Islet precursor cell (in vitro differentiated cells): ENCODE data around the gene EVA1B.
A peak's percentile ranks its signal among the peaks of the same experiment; 100 is the strongest.

ENCODE experiments used
- DNase-seq: peaks from one replicate; pipeline ENCODE4 v3.0.0-alpha.2; 2018

EVA1B gene

GRCh38 chr1:36307601-36308330 is 15.7 kb downstream of the EVA1B start:
- DNase-seq: no peak

DNA sequence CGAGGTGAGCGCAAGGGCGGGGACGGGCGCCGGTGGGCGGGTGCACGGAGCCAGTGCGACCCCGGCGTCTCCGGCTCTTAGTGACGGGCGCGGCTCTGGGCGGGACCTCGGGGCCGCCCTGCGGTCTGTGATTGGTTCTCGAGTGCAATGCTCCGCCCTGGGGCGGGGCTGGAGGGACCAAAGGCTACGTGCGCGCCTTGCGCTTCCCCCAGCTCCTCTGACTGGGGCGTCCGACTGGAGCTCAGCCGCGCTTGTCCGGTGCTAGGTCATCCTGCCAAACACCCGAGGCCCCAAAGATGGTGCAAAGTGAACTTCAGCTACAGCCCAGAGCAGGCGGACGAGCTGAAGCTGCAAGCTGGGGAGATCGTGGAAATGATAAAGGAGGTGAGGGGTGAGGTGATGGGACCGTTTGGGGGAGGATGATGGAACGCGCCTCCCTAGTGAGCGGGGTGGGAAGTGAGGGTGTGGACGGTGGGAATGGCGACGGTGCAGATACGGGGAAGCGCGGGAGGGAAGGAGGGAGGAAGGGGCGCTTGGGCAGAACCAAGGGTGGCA is 16.5 kb downstream of the EVA1B start:
- peak; percentile 98 for DNase-seq

DNA sequence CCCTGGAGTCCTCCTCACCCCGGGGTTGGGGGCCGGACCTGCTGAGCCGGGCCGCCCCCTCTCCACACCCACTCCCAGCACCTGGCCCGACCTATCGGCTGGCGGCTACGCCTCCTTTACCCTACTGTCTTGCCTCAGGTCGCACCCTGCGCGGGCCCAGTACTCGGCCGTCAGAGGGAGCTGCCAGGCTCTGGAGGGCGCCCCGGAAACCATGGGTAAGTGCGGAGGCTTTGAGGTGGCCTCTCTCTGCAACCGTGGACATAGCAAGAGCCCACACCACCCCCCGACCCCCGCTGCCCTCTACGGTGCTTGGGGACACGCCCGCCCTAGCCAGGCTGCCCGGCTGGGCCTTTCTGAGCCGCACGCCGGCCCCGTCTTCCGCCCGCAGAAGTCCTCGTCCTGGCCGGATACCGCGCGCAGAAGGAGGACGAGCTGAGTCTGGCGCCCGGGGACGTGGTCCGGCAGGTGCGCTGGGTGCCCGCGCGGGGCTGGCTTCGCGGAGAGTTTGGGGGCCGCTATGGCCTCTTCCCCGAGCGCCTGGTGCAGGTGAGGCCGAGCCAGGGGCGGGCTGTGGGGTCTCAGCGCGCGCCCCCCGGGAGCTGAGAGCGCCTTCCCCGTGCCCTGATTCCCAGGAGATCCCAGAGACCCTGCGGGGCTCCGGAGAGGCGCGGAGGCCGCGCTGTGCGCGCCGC is 17.1 kb downstream of the EVA1B start, which contains the start of gene SH3D21:
TSS of gene SH3D21 (plus strand) at position 159 of the 692 bp plus-strand sequence. CDS start at position 212, 53 bp downstream.
- DNase-seq: peak; percentile 87

DNA sequence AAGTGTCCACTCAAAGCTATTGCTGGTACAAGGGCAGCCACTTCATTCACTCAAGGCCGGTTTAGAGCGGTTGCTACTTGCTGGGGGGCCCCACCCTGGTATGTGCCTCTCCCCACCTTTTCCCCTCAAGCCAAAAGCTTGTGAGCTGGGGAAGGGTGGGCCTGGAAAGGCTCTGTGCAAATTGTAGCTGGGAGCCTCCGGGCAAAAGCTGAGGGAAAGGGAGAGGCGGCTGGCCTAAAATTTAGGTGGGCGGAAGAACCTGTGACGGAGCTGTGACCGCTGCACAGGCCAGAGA is 17.6 kb downstream of the EVA1B start:
- DNase-seq: no peak

GRCh38 chr1:36304970-36305914 is 18.2 kb downstream of the EVA1B start:
- no peak for DNase-seq

DNA sequence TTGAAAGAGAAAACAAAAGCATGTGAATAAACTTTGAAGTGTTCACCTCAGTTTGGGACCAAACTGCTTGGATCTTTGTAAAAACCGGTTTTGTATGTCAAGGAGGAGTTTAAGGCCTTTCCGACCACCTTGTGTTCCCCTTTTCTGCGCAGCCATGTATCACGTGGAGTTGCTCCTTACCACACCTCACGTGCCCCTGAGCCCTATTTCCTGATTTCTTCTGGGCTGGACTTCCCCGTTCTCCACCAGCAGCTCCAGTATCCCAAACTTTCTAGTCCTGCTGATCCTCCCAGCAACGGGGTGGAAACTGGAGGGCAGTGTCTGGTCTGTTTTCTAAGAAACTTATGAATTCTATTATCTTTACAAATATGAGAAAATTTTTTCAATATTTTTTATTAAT is 18.9 kb downstream of the EVA1B start:
- DNase-seq: no peak

- no peak for DNase-seq
These were observed 19.6 kb downstream of the EVA1B start for GRCh38 chr1:36303650-36304360.

DNA sequence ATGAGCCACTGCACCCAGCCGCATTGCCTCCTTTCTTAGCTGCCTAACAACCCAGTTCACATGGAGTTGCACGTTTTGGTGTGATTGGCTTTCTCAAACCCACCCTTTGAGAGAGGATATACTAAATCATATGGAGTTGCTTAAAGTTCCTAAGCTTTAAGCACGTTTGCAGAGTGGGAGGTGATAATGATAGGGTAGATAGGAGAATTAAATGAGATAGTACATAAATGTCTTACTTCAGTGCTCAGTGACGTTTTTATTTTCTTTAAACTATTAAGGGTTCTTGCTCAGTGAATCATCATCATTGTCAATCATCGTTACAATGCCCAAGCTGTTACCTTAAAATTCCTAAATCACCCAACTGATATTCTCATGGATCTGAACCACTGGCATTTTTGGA is 20.2 kb downstream of the EVA1B start:
- no peak for DNase-seq

- no peak for DNase-seq
These were observed 22.2 kb downstream of the EVA1B start for GRCh38 chr1:36301220-36301619.

DNA sequence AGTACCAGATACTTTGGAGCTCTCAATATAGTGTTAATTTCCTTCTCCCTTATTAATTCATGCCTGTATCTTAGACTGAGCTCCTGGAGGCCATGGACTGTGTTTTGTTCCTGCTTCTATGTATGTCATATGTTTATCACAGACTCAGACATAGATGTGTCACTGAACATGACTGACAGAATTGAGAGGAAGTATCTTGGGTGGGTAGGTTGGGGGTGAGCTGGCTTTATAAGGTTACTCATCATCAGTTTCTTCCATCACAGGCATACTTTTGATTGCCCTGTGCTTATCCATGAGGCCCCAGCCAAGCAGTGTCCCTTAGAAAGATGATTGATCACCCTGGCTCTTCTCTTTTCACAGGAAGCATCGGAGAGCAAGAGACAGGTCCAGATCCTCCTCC is 22.9 kb downstream of the EVA1B start:
- DNase-seq: no peak

DNA sequence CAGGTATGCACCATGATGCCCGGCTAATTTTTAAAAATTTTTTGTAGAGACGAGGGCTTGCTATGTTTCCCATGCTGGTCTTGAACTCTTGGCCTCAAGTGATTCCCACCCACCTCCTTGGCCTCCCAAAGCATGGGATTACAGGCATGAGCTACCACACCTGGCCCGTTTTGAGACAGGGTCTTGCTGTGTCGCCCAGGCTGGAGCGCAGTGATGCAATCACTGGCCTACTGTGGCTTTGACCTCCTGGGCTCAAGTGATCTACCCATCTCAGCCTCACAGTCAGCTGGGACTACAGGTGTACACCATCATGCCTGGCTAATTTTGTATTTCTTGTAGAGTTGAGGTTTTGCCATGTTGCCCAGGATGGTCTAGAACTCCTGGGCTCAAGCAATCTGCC is 24.8 kb downstream of the EVA1B start:
- DNase-seq: no peak

- DNase-seq: no peak
These were observed 26.4 kb downstream of the EVA1B start for GRCh38 chr1:36297062-36297461.

GRCh38 chr1:36295390-36295789 is 28.1 kb downstream of the EVA1B start:
- no peak for DNase-seq

DNA sequence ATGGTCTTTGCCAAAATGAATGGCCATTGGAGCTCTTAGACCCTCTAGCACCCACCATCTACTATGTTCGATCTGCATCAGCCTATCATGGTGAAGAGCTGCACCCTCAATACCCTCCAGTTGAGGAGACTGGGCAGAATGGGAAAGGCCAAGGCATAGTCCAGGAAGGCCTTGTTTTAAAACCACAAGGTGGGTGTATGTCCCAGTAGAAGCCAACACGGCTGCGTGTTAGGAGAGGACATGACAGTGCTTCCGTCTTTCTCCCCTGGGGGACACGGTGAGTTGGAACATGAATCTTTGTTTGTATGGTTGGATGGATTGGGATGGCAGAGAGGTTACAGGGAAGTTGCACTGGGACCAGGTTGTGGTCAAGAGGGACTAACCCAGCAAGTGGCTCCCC is 35.9 kb downstream of the EVA1B start:
- no peak for DNase-seq

DNA sequence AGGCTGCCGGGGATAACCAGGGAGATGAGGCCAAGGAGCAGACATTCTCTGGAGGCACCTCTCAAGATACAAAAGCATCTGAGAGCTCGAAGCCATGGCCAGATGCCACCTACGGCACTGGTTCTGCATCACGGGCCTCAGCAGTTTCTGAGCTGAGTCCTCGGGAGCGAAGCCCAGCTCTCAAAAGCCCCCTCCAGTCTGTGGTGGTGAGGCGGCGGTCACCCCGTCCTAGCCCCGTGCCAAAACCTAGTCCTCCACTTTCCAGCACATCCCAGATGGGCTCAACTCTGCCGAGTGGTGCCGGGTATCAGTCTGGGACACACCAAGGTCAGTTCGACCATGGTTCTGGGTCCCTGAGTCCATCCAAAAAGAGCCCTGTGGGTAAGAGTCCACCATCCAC is 36.6 kb downstream of the EVA1B start:
- DNase-seq: no peak

- no peak for DNase-seq
These were observed 37.9 kb downstream of the EVA1B start for GRCh38 chr1:36285443-36286101.

- DNase-seq: no peak
These were observed 38.9 kb downstream of the EVA1B start for GRCh38 chr1:36284517-36284916.

DNA sequence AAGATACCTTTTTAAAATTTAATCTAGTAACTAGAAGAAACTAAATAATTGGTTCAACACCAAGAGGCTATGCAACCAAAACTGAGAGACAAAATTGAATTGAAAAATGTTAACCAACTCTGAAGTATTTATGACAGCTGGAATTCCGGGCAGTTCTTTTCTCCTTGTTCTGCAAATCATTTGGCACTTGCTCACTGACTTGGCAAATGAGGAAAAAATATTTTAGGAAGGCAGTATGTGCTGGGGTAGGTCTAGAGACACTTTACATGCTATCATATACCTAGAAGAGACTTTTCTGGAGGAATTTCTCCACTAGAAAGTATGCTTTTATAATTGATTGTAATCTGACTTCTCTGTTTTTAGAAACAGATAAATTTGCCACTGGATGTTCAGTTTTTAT is 39.4 kb downstream of the EVA1B start:
- DNase-seq: no peak

DNA sequence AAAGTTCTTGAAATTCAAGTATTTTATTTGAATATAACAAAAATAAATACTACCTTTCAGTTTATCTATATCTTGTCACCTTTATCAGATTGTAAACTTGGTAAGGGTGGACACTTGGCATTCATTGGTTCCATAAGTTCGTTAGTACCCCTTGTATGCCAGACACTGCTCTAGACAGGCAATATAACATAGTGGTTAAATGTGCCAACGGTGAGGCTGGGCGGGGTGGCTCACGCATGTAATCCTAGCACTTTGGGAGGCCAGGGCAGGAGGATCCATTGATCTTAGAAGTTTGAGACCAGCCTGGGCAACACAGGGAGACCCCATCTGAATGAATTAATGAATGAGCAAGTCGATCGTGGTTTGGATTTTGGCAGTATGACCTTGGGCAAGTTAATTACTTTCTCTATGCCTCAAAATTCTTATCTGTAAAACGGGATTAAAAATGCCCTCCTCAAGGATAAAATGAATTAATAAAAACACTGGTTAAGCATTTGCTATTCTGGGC is 43.6 kb downstream of the EVA1B start:
- no peak for DNase-seq

DNA sequence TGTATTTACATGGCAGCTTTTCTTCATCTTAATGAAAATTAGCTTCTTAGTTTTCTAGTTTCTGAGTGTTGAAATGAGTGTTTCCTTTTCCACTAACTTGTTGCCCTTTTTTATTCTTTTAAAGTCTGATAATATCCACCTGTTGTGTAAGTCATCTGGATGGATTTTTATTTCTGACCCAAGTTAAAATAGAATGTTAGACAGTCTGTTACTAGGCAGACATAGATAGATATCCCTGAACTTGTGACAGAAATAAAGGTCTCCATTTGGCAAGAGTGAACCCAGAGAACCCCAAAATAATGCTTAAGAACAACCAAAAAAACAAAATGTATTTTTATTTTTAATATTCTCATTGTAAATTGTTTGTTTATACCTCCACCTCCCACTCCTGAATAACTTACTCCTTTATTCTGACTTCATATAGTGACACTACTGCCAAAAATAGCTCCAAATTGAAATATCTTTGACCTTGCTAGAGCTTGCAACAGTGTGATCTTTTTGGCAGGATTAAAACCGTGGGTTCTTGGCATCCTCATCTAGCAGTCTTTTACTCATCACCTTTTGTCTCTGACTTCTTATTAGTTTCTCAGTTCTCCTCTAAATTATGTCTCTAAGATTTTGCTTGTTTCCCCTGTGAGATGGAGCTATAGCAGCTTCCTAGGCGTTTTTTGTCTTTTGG is 44.2 kb downstream of the EVA1B start:
- no peak for DNase-seq

DNA sequence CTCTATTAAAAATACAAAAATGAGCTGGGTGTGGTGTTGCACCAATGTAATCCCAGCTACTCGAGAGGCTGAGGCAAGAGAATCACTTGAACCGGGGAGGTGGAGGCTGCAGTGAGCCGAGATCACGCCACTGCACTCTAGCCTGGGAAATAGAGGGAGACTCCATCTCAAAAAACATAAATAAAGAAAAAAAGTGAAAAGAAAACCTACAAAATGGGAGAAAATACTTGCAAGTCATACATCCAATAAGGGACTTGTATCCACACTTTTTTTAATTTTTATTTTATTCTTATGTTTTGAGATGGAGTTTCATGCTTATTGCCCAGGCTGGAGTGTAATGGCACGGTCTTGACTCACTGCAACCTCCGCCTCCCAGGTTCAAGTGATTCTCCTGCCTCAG is 46.8 kb downstream of the EVA1B start:
- no peak for DNase-seq
